HG03280 (cell line): ENCODE data around the gene OLIG2.

Source experiments
- ATAC-seq: cut with Tn5 transposase; IDR thresholded peaks from one replicate; pipeline ENCODE4 v1.9.1; 2021; ENCODE audit warnings: mild to moderate bottlenecking, moderate library complexity; ENCODE audit not compliant: unreplicated experiment

OLIG2 gene

GRCh38 chr21:33063907-33064622 lies 38.3 kb downstream of the OLIG2 start:
- ATAC-seq = no peak

GRCh38 chr21:33064623-33065390 lies 39.1 kb downstream of the OLIG2 start:
- no peak for ATAC-seq

- no peak for ATAC-seq
Measured at GRCh38 chr21:33067043-33067442, 41.3 kb downstream of the OLIG2 start.

- no peak for ATAC-seq
Measured at GRCh38 chr21:33067457-33067856, 41.7 kb downstream of the OLIG2 start.

GRCh38 chr21:33069243-33069642 lies 43.5 kb downstream of the OLIG2 start:
- ATAC-seq = no peak

- no peak for ATAC-seq
Measured at GRCh38 chr21:33069645-33069993, 43.9 kb downstream of the OLIG2 start.

GRCh38 chr21:33069994-33070743 lies 44.4 kb downstream of the OLIG2 start, which contains the start of gene OLIG1:
Gene OLIG1, plus strand, starts transcription at chr21:33070141. Its CDS starts 106 bp downstream, at chr21:33070247.
- no peak for ATAC-seq

GRCh38 chr21:33070744-33070997 lies 44.9 kb downstream of the OLIG2 start:
- no peak for ATAC-seq

- no peak for ATAC-seq
Measured at GRCh38 chr21:33070998-33071769, 45.4 kb downstream of the OLIG2 start.

GRCh38 chr21:33071770-33072306 lies 46.1 kb downstream of the OLIG2 start:
- ATAC-seq = no peak

GRCh38 chr21:33073636-33074035 lies 47.9 kb downstream of the OLIG2 start:
- no peak for ATAC-seq

GRCh38 chr21:33075128-33075527 lies 49.4 kb downstream of the OLIG2 start:
- ATAC-seq = no peak

GRCh38 chr21:33075596-33076195 lies 50.0 kb downstream of the OLIG2 start:
- ATAC-seq = no peak

- no peak for ATAC-seq
Measured at GRCh38 chr21:33076600-33077329, 51.0 kb downstream of the OLIG2 start.
